ENCODE results near the gene GNG14.

- TF ChIP-seq, protein P1, sequence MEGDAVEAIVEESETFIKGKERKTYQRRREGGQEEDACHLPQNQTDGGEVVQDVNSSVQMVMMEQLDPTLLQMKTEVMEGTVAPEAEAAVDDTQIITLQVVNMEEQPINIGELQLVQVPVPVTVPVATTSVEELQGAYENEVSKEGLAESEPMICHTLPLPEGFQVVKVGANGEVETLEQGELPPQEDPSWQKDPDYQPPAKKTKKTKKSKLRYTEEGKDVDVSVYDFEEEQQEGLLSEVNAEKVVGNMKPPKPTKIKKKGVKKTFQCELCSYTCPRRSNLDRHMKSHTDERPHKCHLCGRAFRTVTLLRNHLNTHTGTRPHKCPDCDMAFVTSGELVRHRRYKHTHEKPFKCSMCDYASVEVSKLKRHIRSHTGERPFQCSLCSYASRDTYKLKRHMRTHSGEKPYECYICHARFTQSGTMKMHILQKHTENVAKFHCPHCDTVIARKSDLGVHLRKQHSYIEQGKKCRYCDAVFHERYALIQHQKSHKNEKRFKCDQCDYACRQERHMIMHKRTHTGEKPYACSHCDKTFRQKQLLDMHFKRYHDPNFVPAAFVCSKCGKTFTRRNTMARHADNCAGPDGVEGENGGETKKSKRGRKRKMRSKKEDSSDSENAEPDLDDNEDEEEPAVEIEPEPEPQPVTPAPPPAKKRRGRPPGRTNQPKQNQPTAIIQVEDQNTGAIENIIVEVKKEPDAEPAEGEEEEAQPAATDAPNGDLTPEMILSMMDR (IDR thresholded peaks at IDR 0.05; ENCODE audit: extremely low read depth in 1 of 2, insufficient read depth in 1 of 2, low read depth in 1 of 2, low read length in 2 of 2), result no peak
- TF ChIP-seq POLR2A (IDR thresholded peaks at IDR 0.05; ENCODE audit: low read depth, low read length), result no peak
Observed at GRCh38 chr19:12668932-12669269, 18.9 kb upstream of the GNG14 start.

Data from endothelial cell of umbilical vein (primary cell).